Activated naive CD4-positive, alpha-beta T cell treated with Interleukin-2 at 50 U/mL for 16 hours (primary cell): Measurements from ENCODE around the gene TREML1.
"Not testable (repeated sequence)": the region's sequence is repeated elsewhere in the genome, so short reads cannot be mapped to it uniquely, and the experiment has no call there.

ENCODE experiments used
- DNase-seq: peaks from one replicate; pipeline ENCODE4 v3.0.0-alpha.2; 2020

TREML1 gene

DNA sequence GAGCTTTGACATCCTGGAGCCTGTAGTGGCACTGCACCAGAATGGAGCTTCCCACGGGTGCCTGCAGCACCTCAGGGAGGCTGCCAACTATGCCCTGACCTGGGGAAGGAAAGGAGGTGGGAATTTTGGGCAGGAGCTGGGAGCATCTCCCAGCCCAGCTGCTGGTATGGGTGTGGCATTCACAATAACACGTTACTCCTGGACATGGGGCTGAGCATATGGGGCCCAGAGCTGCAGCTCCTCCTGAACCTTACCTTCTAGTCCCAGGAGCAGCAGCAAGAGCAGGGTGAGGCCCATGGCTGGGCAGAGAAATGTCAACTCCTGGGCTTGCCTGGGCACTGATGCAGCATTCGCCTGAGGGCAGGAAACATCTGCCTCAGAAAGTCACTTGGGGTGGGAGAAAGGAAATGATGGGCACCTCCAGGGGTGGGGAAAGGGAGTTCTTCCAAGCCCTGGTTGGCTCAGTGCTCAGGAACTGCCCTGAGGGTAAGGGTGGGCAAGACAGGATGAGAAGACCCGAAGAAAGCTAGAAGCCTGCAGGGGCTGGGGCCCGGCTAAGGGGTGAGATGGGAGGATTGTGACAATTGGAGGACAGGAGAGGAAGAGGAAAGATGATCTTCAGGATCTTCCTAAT, at the start of gene TREML1:
TSS of gene TREML1 (minus strand) at position 356 of the 634 bp plus-strand sequence. CDS start at position 297, 59 bp downstream.
- no peak for DNase-seq

DNA sequence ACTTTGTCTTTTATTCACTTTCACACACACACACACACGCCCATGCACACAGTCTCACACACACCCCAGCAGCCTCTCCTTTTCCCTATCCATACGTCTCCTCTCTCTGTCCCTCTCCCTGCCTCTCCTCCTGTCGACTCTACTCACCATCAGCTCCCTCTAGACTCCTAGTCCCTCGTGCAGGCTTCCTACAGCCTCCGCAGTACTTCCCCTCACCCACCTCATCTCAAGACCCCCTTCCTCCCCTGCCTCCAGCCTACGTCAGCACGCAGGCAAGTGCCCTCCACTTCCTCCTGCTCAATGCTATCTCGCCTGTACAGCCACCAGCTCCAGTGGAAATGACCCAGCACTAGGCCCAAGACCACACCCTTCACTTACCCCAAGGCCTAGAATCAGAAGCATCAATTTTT, 47.6 kb upstream of the TREML1 start:
- no peak for DNase-seq

DNA sequence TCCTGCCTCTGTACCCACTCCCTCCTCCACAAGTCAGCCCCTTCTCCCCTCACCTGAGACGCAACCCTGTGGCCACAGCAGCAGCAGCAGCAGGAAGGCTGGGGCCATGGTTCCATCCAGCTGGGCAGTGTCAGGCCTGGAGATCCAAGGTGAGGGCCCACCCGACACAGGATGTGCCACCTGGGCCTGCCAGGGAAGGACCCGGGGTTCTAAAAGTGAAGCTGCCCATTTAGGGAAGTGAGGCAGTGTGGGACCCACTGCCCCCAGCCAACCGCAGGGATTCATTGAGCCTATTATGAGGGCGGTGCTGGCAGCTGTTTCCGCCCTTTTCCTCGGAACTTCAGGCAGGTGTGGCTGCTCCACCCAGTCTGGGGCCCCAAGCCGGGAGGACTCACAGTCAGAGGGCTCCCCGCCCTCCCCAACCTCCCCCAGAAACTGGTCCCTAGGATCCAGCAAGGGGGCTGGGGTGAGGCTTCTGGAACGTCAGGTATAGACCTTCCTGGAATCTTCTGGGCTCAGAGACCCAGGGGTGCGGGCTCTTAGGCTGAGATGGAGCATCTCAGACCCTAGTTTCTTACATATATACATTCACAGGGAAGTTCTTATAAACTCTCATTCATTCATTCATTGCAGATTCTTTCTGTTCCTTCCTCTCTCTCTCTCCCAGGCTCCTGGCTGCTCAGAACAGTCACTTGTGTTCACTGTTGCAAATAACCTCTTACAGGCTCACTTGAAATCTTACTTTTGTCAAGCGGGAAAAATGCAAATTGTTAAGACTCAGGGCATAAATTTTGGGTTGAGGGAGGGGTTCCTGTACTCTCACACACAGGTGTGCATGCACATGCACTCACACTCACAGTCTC, 47.0 kb upstream of the TREML1 start, which contains the start of gene TREML2:
TSS of gene TREML2 (minus strand) at position 249 of the 863 bp plus-strand sequence. CDS start at position 108, 141 bp downstream.
- DNase-seq: peak; percentile 27

GRCh38 chr6:41200296-41200900, 46.3 kb upstream of the TREML1 start:
- peak; percentile 56 for DNase-seq

GRCh38 chr6:41199552-41200246, 45.6 kb upstream of the TREML1 start:
- DNase-seq: peak; percentile 44

DNA sequence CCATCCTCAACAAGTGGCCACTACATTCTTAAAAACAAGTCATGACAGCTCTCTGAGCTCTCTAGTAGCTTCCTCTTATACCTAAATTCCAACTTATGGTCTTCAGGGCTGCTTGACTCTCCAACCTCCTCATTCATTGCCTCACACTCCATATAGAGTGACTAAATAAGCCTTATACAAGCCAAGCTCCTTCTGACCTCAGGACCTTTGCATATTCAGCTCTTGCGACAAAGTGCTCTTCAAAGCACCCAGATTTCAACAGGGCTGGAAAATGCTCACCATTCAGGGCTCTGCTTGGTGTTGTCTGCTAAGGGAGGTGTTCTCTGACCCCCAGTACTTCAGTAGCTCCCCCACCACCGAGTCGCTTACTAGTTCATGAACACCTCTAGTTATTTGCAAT, 43.1 kb upstream of the TREML1 start:
- DNase-seq: no peak

DNA sequence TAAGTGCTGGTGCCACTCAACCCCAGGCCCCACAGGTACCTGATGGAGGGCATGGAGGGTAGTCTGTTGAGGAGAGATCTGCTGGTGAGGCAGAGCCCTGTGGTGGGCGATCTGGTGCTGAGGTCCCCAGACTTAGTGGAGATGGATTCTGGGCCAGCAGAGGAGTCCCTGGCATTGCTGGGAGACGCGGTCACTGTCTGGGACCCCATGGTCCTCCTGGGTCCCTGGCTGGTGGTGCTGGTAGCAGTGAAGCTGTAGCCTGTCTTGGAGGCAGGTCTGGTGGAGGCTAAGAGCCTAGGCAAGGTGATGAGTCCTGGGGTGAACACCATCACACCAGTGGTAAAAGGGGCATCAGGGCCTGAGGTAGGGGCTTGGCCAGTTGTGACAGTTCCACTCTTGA, 40.2 kb upstream of the TREML1 start:
- DNase-seq: no peak

DNA sequence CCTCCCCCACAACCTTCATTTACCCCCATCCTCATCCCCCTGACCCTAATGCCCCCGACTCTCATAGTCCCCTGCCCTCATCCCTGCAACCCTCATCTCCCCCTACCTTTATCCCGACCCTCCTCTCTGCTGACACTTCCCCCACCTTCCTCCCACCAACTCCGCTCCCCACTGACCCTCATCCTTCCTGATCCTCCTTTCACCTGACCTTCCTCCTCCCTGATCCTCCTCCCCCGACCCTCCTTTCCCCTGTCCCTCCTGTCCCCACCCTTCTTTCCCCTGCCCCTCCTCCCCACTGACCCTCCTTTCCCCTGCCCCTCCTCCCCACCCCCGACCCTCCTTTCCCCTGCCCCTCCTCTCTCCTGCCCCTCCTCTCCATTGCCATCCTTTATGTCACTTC, 39.7 kb upstream of the TREML1 start:
- no peak for DNase-seq

- no peak for DNase-seq
These were observed 39.1 kb upstream of the TREML1 start for GRCh38 chr6:41193171-41193734.

DNA sequence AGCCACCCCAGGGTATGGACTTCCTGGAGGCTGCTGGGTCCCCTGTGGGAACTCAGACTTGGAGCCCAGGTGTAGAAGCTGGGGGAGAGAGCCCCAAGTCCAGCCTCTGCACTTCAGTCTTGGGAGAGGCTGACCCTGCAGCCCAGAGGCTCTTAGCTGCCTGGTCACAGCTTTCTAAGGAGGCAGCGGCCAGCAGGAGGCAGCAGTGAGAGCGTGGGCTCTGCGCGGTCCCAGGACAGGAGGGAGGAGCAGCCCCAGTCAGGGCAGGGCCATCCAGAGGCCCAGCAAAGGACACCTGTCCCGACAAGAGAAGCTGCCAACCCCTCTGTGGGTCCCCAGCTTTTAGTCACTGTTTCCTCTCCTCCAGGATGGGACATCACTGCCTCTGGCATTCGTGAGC, 37.4 kb upstream of the TREML1 start:
- peak; percentile 29 for DNase-seq

- no peak for DNase-seq
These were observed 36.6 kb upstream of the TREML1 start for GRCh38 chr6:41190791-41191190.

GRCh38 chr6:41189967-41190366, 35.8 kb upstream of the TREML1 start:
- DNase-seq: no peak

- not testable (repeated sequence) for DNase-seq
These were observed 34.9 kb upstream of the TREML1 start for GRCh38 chr6:41189046-41189445.

DNA sequence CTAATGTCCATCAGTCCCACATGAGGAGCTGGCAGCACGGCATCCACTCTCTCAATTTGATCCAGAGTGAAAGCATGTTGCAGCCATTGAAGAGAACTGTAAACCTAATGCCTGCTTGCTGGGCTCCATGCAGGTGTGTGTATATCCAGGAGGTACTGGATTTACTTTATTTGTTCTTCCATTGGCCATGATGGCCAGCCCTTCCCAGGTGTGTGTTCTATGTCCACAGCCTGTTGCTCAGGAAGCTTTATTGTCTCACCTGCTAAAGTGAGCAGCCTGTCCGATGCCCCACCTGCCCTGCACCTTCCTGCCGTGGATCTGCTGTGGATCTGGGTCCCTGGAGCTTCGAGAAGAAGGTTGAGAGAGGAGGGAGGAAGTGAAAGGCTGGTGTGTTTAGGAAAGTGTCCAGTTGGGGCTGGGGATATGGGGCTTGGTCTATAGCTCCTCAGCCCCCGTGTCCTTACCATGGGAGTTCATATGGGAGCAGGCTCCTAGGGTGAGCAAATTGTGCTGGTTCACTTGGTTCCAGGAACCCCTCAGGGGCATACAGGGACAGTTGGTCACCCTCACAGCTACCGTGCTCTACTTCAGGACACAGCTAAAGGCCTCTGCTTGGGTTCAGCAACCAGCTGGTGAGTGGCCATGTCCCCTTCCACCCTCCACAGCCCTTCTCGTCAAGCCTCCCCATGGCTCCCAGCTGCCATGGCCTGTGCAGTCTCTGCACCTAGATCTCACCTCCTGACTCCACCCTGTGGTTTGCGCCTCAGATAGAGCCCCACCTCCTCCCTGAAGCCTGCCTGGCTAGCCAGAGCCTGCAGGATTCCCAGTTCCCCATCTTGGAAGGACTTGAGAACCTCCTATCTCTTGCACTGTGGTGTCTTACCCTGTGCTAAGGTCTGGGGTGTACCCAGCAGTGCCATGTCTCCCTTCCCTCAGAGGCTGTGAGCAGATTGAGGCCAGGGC, 34.1 kb upstream of the TREML1 start:
- DNase-seq: no peak

DNA sequence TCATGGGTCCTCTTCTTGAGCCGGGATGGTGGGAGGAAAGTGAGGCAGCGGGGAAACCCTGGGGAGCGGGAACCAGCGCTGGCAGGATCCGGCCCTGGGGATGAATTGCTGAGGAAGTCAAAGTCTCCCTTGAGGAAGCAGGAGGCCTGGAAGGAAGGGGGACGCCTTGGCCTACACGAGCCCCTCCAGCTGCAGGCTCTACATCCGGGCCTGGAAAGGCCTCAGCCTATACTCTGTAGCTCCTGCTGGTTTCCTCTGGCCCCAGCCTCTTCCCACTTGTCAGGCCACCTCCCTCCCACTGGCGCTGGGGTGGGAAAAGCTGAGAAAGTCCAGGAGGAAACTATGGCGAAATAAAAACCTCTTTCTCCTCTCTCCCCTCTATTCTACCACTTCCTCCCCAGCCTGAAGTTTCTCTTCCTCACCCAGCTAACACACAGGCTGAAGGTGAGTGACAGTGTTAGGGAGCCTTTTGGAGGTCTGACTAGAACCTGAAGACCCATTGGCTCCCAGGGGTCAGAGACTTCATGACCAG, 31.9 kb upstream of the TREML1 start:
- no peak for DNase-seq

GRCh38 chr6:41184761-41185160, 30.6 kb upstream of the TREML1 start:
- DNase-seq: no peak

- DNase-seq: peak; percentile 45
These were observed 28.2 kb upstream of the TREML1 start for GRCh38 chr6:41182069-41183034.

DNA sequence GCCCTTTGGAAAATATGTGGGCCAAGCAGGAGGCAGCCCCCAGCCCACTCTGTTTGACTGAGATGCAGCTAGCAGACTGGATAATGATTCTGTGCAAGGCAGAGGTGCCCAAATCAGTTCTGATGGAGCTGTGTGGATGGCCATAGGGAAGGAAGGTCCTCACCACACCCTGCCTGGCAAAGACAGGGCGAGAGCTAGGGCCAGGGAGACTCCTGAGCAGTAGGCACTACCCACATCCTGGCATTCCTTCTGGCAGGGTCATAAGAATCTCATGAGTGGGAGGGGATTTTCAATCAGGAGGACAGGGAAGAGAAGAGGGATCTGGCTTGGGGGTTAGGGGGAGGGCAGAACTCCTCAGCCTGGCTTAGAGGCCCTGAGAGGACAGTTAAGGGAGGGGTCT, 27.4 kb upstream of the TREML1 start:
- DNase-seq: no peak

- no peak for DNase-seq
These were observed 25.0 kb upstream of the TREML1 start for GRCh38 chr6:41179163-41179562.

DNA sequence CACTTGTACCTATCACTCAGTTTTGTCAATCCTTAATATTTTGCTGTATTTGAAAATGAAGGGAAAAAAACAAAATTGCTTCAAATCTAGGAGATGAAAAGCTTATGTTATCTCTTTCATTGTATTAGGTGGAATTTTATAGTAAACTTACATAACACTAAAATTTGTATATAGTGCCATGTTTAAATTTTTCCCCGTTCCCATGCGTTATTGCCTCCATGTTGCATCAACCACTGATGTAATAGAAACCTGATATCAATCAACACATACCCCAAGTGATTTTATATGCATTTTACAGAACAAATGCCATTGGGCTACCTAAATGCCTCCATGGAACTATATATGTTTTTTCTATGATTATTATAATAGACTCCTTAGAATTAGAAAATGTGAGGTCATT, 23.5 kb upstream of the TREML1 start:
- no peak for DNase-seq
